Esophagus squamous epithelium (tissue), 5 donors: ENCODE data around the gene ABCA1. TPM values are rescaled to one million over a fixed set of nuclear protein-coding genes. Genes with fewer than 3 reads are reported as not detected.
A peak's percentile ranks its signal among the peaks of the same experiment; 100 is the strongest.

Experiments used
- DNase-seq: peaks from one replicate; lab custom pipeline; 2025; lab: John Stamatoyannopoulos, UW
- H3K27ac ChIP-seq, 4 donors: fragments of 200-600 bp; sonication (generic); one replicate each; pipeline ENCODE4 v1.5.1; 2016 to 2019; ENCODE audit warnings: mild to moderate bottlenecking in 1 of 4
- H3K27me3 ChIP-seq, 4 donors: fragments of 200-600 bp; sonication (generic); 1 replicate in 3 of 4; 2 replicates in 1 of 4; pipeline versions ENCODE4 v1.5.1 to v1.6.0; 2017 to 2021; ENCODE audit warnings: antibody characterized with exemption in 1 of 4
- H3K36me3 ChIP-seq, 3 donors: fragments of 200-600 bp; sonication (generic); one replicate each; pipeline ENCODE4 v1.5.1; 2016 to 2019
- H3K4me1 ChIP-seq, 3 donors: fragments of 200-600 bp; sonication (generic); one replicate each; pipeline ENCODE4 v1.5.1; 2017 to 2019
- H3K4me3 ChIP-seq, 4 donors: fragments of 200-600 bp; sonication (generic); 1 replicate in 3 of 4; 2 replicates in 1 of 4; pipeline ENCODE4 v1.5.1; 2016 to 2019; ENCODE audit warnings: mild to moderate bottlenecking in 2 of 4, moderate library complexity in 1 of 4
- H3K9me3 ChIP-seq, 3 donors: fragments of 200-600 bp; sonication (generic); one replicate each; pipeline ENCODE4 v1.5.1; 2016 to 2019
- POLR2A ChIP-seq, 4 donors: fragments of 450-650 bp; IDR thresholded peaks; one replicate each; pipeline ENCODE4 v1.6.1; 2017; ENCODE audit warnings: antibody characterized with exemption in 4 of 4, mild to moderate bottlenecking in 4 of 4, moderate library complexity in 3 of 4
- WGBS, 2 donors: methylation state at CpG; one replicate each; pipeline ENCODE4 v1.1.5; 2018; 5-methylcytosine and 5-hydroxymethylcytosine counted together
- intact Hi-C: fragments of 100-400 bp; cut with DNase I; formaldehyde crosslinking; loops from one replicate; pipeline ENCODE4 v1.15.0; 2022
- total RNA-seq, 4 donors: library from RNA; depleted of rRNA; stranded (reverse); fragments of >200 nt; gene quantifications; one replicate each; pipeline ENCODE4 v1.1.0, GENCODE V29; 2016
- TF ChIP-seq, protein P1 (sequence below), 6 experiments: fragments of 450-650 bp in 4 of 6; fragments of 200-600 bp in 2 of 6; sonication (generic) in 2 of 6; IDR thresholded peaks; one replicate each; pipeline ENCODE4 v1.5.1; 2016 to 2019; ENCODE audit warnings: antibody characterized with exemption in 6 of 6, mild to moderate bottlenecking in 4 of 6, moderate library complexity in 4 of 6
- donor health status: DM: yes; HTN: yes; CAD: no.

Gene ABCA1
- total RNA-seq, 4 donors from 2014 or later, result 7.7 to 37.6 (median 23.3) TPM

DNA sequence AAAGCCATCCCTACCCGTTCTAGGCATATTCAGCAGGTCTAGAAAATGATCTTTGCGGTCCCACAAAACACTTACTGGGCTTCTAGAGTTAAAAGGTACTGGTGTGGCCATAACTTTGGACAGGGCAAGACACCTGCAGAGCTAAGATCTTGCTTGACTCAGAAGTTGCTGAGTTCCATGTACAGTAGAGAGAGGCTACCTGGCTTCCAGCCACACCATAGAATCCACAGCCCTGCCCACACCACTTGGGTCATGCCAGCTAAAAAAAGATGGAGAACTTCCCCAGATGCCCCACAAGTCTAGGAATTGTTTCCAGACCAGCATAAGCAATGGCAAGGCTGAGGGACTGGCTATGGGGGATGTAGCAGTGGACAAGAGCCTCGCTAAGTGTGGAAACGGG lies 52.1 kb downstream of the ABCA1 start:
- WGBS, 2 donors, result 85 to 95% methylated on average over 4 of the region's 4 CpGs
- intact Hi-C loops, result no loop called here
- H3K4me1 ChIP-seq, result peaks cover 16 to 58% (median 23%) of the 10 kb centered on the region in 3 donors

DNA sequence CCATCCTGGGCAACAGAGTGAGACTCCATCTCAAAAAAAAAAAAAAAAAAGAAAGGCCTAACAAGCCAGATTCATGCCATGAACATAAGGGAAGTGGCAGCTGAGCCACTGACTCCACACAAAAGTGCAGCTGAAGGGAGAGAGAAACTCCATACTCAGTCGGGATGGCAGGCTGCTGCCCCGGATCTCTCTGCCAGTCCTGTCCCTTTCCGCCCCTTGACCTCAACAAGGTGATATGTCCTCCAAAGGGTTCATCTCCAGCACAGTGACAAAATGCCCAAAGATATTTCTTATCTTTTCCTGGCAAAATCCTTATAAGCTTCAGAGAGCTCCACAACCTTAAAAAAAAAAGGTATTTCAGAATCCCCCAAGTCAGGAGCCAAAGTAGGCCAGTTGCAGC lies 52.6 kb downstream of the ABCA1 start:
- TF ChIP-seq POLR2A (IDR thresholded peaks at IDR 0.05), result no peak
- TF ChIP-seq, protein P1, sequence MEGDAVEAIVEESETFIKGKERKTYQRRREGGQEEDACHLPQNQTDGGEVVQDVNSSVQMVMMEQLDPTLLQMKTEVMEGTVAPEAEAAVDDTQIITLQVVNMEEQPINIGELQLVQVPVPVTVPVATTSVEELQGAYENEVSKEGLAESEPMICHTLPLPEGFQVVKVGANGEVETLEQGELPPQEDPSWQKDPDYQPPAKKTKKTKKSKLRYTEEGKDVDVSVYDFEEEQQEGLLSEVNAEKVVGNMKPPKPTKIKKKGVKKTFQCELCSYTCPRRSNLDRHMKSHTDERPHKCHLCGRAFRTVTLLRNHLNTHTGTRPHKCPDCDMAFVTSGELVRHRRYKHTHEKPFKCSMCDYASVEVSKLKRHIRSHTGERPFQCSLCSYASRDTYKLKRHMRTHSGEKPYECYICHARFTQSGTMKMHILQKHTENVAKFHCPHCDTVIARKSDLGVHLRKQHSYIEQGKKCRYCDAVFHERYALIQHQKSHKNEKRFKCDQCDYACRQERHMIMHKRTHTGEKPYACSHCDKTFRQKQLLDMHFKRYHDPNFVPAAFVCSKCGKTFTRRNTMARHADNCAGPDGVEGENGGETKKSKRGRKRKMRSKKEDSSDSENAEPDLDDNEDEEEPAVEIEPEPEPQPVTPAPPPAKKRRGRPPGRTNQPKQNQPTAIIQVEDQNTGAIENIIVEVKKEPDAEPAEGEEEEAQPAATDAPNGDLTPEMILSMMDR (IDR thresholded peaks at IDR 0.05), result no peak
- no peak for DNase-seq
- Histone ChIP-seq H3K27me3 (no peaks in the 10 kb centered on the region), H3K27ac (no peak overlapping the region), H3K4me3 (no peak overlapping the region), H3K9me3 (no peaks in the 10 kb centered on the region), H3K4me1 (peaks cover 16 to 57% (median 21%) of the 10 kb centered on the region in 3 donors), H3K36me3 (peaks cover 0 to 54% (median 0%) of the 10 kb centered on the region in 3 donors)
- WGBS, 2 donors, result 76 to 91% methylated on average over 3 of the region's 3 CpGs
- intact Hi-C loops, result no loop called here

More for the DNA sequence above, 52.1 kb downstream of the ABCA1 start:
- Histone ChIP-seq H3K27me3 (no peaks in the 10 kb centered on the region), H3K9me3 (no peaks in the 10 kb centered on the region), H3K27ac (no peak overlapping the region), H3K4me3 (no peak overlapping the region), H3K36me3 (peaks cover 0 to 60% (median 0%) of the 10 kb centered on the region in 3 donors)
- no peak for DNase-seq
- TF ChIP-seq, protein P1 (IDR thresholded peaks at IDR 0.05), result no peak
- TF ChIP-seq POLR2A (IDR thresholded peaks at IDR 0.05), result no peak

DNA sequence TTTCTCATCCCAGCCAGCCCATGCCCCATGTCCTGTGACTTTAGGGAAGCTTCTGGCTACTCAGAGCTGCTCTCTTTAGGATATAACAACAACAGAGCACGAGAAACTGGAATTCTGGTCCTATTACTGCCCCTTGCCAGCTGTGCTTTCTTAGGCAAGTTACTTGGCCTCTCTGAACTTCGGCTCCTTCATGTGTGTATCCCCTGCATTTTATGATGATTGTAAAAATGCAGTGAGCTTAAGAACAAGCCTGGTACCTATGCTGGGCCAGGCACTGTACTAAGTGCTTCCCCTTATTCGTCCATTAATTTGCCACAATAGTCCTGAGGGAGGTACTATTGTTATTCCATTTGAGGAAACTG lies 54.5 kb downstream of the ABCA1 start:
- peaks cover 0 to 53% (median 0%) of the 10 kb centered on the region in 3 donors for H3K36me3 ChIP-seq
- H3K4me1 ChIP-seq, result peaks cover 22 to 57% (median 32%) of the 10 kb centered on the region in 3 donors
- DNase-seq, result no peak
- WGBS, 2 donors, result 66 to 70% methylated on average over 3 of the region's 3 CpGs
- H3K4me3 ChIP-seq, result no peak overlapping the region
- H3K27ac ChIP-seq, result peak overlapping the region in 3 of 4 donors; percentile 59 to 69 (median 66)
- no peaks in the 10 kb centered on the region for H3K27me3 ChIP-seq
- TF ChIP-seq, protein P1 (IDR thresholded peaks at IDR 0.05), result no peak
- TF ChIP-seq POLR2A (IDR thresholded peaks at IDR 0.05), result no peak
- intact Hi-C loops, result no loop called here
- no peaks in the 10 kb centered on the region for H3K9me3 ChIP-seq

DNA sequence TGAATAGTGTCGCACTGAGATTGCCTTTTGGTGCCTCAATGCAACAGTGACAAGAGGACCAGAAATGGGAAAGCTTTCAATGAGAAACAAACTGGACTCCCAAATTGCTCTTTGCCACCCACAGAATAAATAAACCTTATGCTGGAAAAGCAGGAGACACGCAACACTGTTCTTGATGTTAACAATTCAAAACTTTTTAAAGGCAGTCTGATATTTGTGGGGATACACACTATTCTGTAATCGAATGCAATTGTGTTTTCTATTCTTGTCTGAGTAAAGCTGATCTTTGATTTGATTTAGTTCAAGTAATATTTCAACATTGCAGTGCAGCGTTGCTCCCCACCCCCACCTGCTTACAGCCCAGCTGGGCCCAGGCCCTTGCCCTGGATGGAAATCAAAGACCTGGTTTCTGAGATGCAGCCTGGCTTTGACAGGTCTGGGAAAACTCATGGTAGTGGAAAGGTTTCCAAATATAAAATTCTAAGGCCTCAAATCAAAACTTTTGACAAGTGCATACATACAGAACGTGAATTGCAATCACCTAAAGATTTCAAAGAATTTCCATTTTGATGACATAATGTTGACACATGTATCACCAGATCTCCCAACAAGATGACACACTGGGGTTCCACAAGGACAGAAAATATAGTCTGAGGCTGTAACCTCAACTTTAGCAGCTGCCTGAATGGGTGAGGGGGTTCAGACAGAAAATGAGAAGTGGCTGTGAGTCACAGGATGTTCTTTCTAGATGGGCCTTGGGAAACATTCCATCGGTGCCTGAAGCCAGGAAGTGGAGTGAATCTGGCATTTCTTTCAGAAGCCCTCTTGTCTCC lies 55.1 kb downstream of the ABCA1 start:
- no peak for TF ChIP-seq POLR2A (IDR thresholded peaks at IDR 0.05)
- TF ChIP-seq, protein P1 (IDR thresholded peaks at IDR 0.05), result no peak
- H3K27me3 ChIP-seq, result no peaks in the 10 kb centered on the region
- WGBS, 2 donors, result 59 to 63% methylated on average over 5 to 6 of the region's 6 CpGs
- no peak overlapping the region for H3K4me3 ChIP-seq
- no peak for DNase-seq
- intact Hi-C loops, result no loop called here
- H3K9me3 ChIP-seq, result no peaks in the 10 kb centered on the region
- H3K4me1 ChIP-seq, result peaks cover 22 to 59% (median 35%) of the 10 kb centered on the region in 3 donors
- peak overlapping the region in 3 of 4 donors; percentile 59 to 69 (median 66) for H3K27ac ChIP-seq
- H3K36me3 ChIP-seq, result peaks cover 0 to 53% (median 0%) of the 10 kb centered on the region in 3 donors

DNA sequence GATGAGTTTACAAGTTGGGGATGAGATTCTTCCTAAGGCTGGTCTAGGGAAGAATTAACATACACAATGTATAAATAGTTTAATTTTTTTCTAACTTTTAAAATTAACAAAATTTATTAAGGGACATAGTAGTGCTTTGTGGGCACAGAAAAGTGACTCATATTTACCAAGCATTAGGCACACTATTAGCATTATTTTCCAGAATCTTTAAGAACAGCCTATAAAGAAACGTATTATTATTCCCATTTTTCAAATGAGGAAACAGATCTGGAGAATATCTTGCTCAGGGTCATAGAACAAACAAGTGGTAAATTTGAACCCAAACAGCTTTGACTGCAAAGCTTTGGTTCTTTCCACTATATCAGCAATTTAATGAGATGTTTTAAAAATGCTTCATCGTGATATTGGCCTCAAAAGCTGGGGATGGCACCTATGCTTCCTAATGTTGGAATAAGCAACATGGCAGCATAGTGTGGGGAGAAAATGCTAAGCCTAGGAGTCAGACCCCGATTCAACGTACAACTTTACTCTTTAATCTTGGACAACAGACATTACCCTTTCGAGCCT lies 55.9 kb downstream of the ABCA1 start:
- peak overlapping the region in 1 of 4 donors; percentile 59 for H3K27ac ChIP-seq
- intact Hi-C loops, result no loop called here
- peaks cover 22 to 59% (median 35%) of the 10 kb centered on the region in 3 donors for H3K4me1 ChIP-seq
- 92 to 94% methylated on average over 5 of the region's 5 CpGs for WGBS, 2 donors
- no peak for DNase-seq
- TF ChIP-seq, protein P1 (IDR thresholded peaks at IDR 0.05), result no peak
- TF ChIP-seq POLR2A (IDR thresholded peaks at IDR 0.05), result no peak
- H3K9me3 ChIP-seq, result no peaks in the 10 kb centered on the region
- H3K4me3 ChIP-seq, result no peak overlapping the region
- H3K36me3 ChIP-seq, result peaks cover 0 to 53% (median 0%) of the 10 kb centered on the region in 3 donors
- H3K27me3 ChIP-seq, result no peaks in the 10 kb centered on the region
